NCI-H2196 treated with DMSO at 0.1 percent for 48 hours (cell line): ENCODE measurements around the gene TEX48.

ENCODE experiments used
- DNase-seq: peaks from one replicate; lab custom pipeline; 2025; ENCODE audit not compliant: unreplicated experiment; lab: John Stamatoyannopoulos, UW

The TEX48 gene

GRCh38 chr9:114626415-114627020, 55.5 kb downstream of the TEX48 start:
- no peak for DNase-seq

GRCh38 chr9:114624677-114625076, 57.3 kb downstream of the TEX48 start:
- no peak for DNase-seq

- DNase-seq: peak; percentile 25
Observed at GRCh38 chr9:114621975-114622609, 59.9 kb downstream of the TEX48 start.

GRCh38 chr9:114621561-114621960, 60.4 kb downstream of the TEX48 start:
- DNase-seq: no peak

GRCh38 chr9:114619191-114619761, 62.7 kb downstream of the TEX48 start:
- DNase-seq: no peak

- peak; percentile 45 for DNase-seq
Observed at GRCh38 chr9:114616684-114617520, 65.1 kb downstream of the TEX48 start.
